Mesendoderm (in vitro differentiated cells): ENCODE results near the gene MYOM3.

Experiments
- DNase-seq: peaks from one replicate; pipeline ENCODE4 v3.0.0; 2013
- H2AK5ac ChIP-seq: 2 replicates; pipeline ENCODE4 v1.6.1; 2013; ENCODE audit warnings: low read length, inconsistent platforms
- H2BK120ac ChIP-seq: 2 replicates; pipeline ENCODE4 v1.6.1; 2013; ENCODE audit warnings: low read depth, mild to moderate bottlenecking, low read length, moderate library complexity, mixed read lengths
- H2BK15ac ChIP-seq: replicated peaks from 2 replicates; pipeline ENCODE4 v1.6.1; 2013; ENCODE audit warnings: low read depth, mild to moderate bottlenecking, moderate library complexity
- H2BK5ac ChIP-seq: 2 replicates; pipeline ENCODE4 v1.6.1; 2013; ENCODE audit warnings: low read length, inconsistent platforms
- H3K18ac ChIP-seq: 2 replicates; pipeline ENCODE4 v1.6.1; 2013; ENCODE audit warnings: mild to moderate bottlenecking, low read length, mixed read lengths
- H3K23ac ChIP-seq: one replicate; pipeline ENCODE4 v1.6.1; 2013; ENCODE audit warnings: low read length
- H3K27ac ChIP-seq: 2 replicates; pipeline ENCODE4 v1.5.1; 2013; ENCODE audit warnings: low read depth, mild to moderate bottlenecking, inconsistent platforms, low read length, moderate library complexity
- H3K27me3 ChIP-seq: 2 replicates; pipeline ENCODE4 v1.6.1; 2013; ENCODE audit warnings: low read length, control low read depth, mild to moderate bottlenecking, inconsistent platforms; ENCODE audit not compliant: insufficient read depth, poor library complexity
- H3K36me3 ChIP-seq: 2 replicates; pipeline ENCODE4 v1.6.1; 2013; ENCODE audit warnings: low read length, inconsistent platforms; ENCODE audit not compliant: control insufficient read depth, insufficient read depth
- H3K4ac ChIP-seq: one replicate; pipeline ENCODE4 v1.6.1; 2013; ENCODE audit warnings: low read depth, mild to moderate bottlenecking, low read length, moderate library complexity
- H3K4me1 ChIP-seq: 2 replicates; pipeline ENCODE4 v1.6.1; 2013; ENCODE audit warnings: low read depth, low read length, inconsistent platforms; ENCODE audit not compliant: control insufficient read depth
- H3K4me2 ChIP-seq: 2 replicates; pipeline ENCODE4 v1.6.1; 2013; ENCODE audit warnings: low read length
- H3K4me3 ChIP-seq: 2 replicates; pipeline ENCODE4 v1.5.1; 2013; ENCODE audit warnings: mild to moderate bottlenecking, low read length
- H3K56ac ChIP-seq: one replicate; pipeline ENCODE4 v1.6.1; 2013; ENCODE audit warnings: low read length
- H3K79me1 ChIP-seq: 2 replicates; pipeline ENCODE4 v1.6.1; 2013; ENCODE audit warnings: low read length, inconsistent platforms
- H3K79me2 ChIP-seq: 2 replicates; pipeline ENCODE4 v1.6.1; 2013; ENCODE audit warnings: mild to moderate bottlenecking, low read length; ENCODE audit not compliant: control insufficient read depth, insufficient read depth
- H3K9ac ChIP-seq: 2 replicates; pipeline ENCODE4 v1.6.1; 2013; ENCODE audit warnings: low read length, inconsistent platforms
- H4K5ac ChIP-seq: one replicate; pipeline ENCODE4 v1.6.1; 2013; ENCODE audit warnings: low read length
- H4K8ac ChIP-seq: one replicate; pipeline ENCODE4 v1.6.1; 2013; ENCODE audit warnings: low read depth, mild to moderate bottlenecking, control low read depth, low read length, moderate library complexity
- WGBS: extraction: QIAGEN DNeasy Blood & Tissue Kit; methylation state at CpG from one replicate; pipeline ENCODE4 v1.1.7; 2013; ENCODE audit warnings: low lambda C conversion rate, missing lambda C conversion rate; ENCODE audit not compliant: insufficient coverage; ENCODE audit errors: extremely low coverage; 5-methylcytosine and 5-hydroxymethylcytosine counted together

The MYOM3 gene

DNA sequence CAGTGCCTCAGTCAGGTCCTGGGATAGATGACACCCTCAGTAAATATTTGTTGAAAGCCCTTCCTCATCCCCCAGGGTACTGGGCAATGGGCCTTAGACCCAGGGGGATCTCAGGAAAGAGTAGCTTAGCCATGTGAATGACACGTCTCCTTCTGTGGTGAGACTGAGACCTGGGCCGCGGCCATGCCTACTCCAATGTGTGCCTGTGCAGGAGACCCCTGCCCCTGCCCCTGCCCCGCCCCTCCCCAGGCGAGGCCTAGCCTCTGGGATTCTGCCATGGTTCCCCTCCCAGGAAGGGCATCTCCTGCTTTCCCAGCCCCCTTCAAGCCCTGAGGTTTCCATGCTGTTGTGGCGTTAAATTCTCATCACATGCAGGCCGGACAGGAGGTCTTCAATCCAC is 7.1 kb downstream of the MYOM3 start:
- H3K9ac ChIP-seq, result no peak overlapping the region
- H2BK5ac ChIP-seq, result no peak overlapping the region
- no peaks in the 10 kb centered on the region for H3K79me2 ChIP-seq
- no peak overlapping the region for H4K5ac ChIP-seq
- no peaks in the 10 kb centered on the region for H3K36me3 ChIP-seq
- H3K27ac ChIP-seq, result no peak overlapping the region
- DNase-seq, result no peak
- H3K23ac ChIP-seq, result no peak overlapping the region
- no peak overlapping the region for H3K18ac ChIP-seq
- no peak overlapping the region for H2BK120ac ChIP-seq
- H3K4me1 ChIP-seq, result no peaks in the 10 kb centered on the region
- H3K4me3 ChIP-seq, result no peak overlapping the region
- H2BK15ac ChIP-seq, result no peak overlapping the region
- WGBS, result no CpG with 5 or more reads among the region's 7 CpGs
- no peak overlapping the region for H4K8ac ChIP-seq
- no peaks in the 10 kb centered on the region for H3K79me1 ChIP-seq
- no peak overlapping the region for H2AK5ac ChIP-seq
- H3K56ac ChIP-seq, result no peak overlapping the region
- no peak overlapping the region for H3K4me2 ChIP-seq
- H3K27me3 ChIP-seq, result no peaks in the 10 kb centered on the region
- H3K4ac ChIP-seq, result no peak overlapping the region

DNA sequence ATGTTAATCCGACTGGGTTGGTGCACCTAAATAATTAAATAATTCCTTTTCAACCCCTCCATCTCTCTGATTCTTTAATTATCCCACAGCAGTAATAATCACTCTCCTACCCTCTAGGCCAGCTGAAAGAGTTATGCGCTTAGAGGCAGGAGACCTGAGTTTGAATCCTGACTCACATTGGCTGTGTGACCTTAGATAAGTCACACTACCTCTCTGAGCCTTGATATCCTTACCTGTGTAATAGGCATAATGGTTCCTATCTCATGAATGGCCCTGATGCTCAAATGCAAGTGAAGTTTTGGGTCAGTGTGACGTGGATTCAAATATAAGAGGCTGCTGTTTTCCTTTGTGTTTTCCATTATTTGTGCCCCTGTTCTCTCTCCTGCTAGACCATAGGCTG is 8.1 kb downstream of the MYOM3 start:
- Histone ChIP-seq H3K4me3 (no peak overlapping the region), H4K5ac (no peak overlapping the region), H2BK5ac (no peak overlapping the region), H4K8ac (no peak overlapping the region), H2BK120ac (no peak overlapping the region), H3K36me3 (no peaks in the 10 kb centered on the region), H3K23ac (no peak overlapping the region), H2AK5ac (no peak overlapping the region), H3K4ac (no peak overlapping the region), H2BK15ac (no peak overlapping the region), H3K4me1 (no peaks in the 10 kb centered on the region), H3K27me3 (no peaks in the 10 kb centered on the region), H3K56ac (no peak overlapping the region), H3K79me2 (no peaks in the 10 kb centered on the region), H3K18ac (no peak overlapping the region), H3K4me2 (no peak overlapping the region), H3K27ac (no peak overlapping the region), H3K79me1 (no peaks in the 10 kb centered on the region), H3K9ac (no peak overlapping the region)
- WGBS, result no CpG with 5 or more reads among the region's 3 CpGs
- DNase-seq, result no peak

DNA sequence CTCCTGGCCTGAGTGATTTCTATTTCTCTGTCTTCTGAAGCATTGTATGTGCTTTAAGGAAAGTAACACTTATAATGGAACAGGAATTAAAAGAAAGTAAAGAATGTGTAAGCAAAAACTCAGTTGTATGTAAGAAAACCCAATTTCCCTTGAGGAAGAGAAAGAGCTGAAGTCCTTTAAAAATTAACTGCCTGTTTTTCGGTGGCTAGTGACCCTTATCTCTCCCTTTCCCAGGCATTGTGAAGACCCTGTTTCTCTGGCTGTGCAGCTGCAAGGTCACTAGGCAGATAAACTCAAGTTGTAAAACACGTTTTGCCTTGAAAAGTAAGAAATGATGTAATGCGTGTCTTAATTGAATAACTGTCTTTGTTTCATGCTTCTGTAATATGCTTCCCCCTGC is 8.5 kb downstream of the MYOM3 start:
- WGBS, result no CpG with 5 or more reads among the region's 3 CpGs
- Histone ChIP-seq H3K18ac (no peak overlapping the region), H3K23ac (no peak overlapping the region), H3K79me2 (no peaks in the 10 kb centered on the region), H2BK120ac (no peak overlapping the region), H4K8ac (no peak overlapping the region), H3K56ac (no peak overlapping the region), H2BK5ac (no peak overlapping the region), H3K4ac (no peak overlapping the region), H3K27ac (no peak overlapping the region), H4K5ac (no peak overlapping the region), H3K36me3 (no peaks in the 10 kb centered on the region), H3K4me1 (no peaks in the 10 kb centered on the region), H2BK15ac (no peak overlapping the region), H3K4me2 (no peak overlapping the region), H3K27me3 (no peaks in the 10 kb centered on the region), H3K79me1 (no peaks in the 10 kb centered on the region), H3K4me3 (no peak overlapping the region), H2AK5ac (no peak overlapping the region), H3K9ac (no peak overlapping the region)
- DNase-seq, result no peak

DNA sequence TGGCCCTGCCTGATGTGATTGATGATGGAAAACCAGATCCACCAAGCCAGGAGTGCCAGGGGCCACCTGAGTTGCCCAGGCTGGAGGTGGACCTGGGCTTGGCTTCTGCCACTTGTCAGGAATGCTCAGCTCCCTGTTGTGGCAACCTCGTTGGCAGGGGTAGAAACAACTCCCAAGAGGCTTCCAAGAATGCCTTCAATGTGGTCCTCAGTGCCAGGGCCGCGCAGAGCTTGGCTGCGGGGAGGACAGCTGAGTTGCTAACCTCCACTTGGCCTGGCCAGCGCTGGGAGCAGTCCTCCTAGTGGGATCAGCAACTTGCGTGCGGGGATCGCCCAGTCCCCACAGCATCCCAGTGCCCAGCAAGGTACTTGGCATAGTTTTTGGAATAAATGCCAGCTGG is 9.0 kb downstream of the MYOM3 start:
- Histone ChIP-seq H3K4me2 (no peak overlapping the region), H3K4ac (no peak overlapping the region), H3K27me3 (no peaks in the 10 kb centered on the region), H3K36me3 (no peaks in the 10 kb centered on the region), H3K27ac (no peak overlapping the region), H2BK120ac (no peak overlapping the region), H2BK5ac (no peak overlapping the region), H4K5ac (no peak overlapping the region), H2AK5ac (no peak overlapping the region), H3K18ac (no peak overlapping the region), H3K23ac (no peak overlapping the region), H2BK15ac (no peak overlapping the region), H3K56ac (no peak overlapping the region), H3K79me2 (no peaks in the 10 kb centered on the region), H3K4me3 (no peak overlapping the region), H4K8ac (no peak overlapping the region), H3K9ac (no peak overlapping the region), H3K4me1 (no peaks in the 10 kb centered on the region), H3K79me1 (no peaks in the 10 kb centered on the region)
- no CpG with 5 or more reads among the region's 8 CpGs for WGBS
- no peak for DNase-seq

DNA sequence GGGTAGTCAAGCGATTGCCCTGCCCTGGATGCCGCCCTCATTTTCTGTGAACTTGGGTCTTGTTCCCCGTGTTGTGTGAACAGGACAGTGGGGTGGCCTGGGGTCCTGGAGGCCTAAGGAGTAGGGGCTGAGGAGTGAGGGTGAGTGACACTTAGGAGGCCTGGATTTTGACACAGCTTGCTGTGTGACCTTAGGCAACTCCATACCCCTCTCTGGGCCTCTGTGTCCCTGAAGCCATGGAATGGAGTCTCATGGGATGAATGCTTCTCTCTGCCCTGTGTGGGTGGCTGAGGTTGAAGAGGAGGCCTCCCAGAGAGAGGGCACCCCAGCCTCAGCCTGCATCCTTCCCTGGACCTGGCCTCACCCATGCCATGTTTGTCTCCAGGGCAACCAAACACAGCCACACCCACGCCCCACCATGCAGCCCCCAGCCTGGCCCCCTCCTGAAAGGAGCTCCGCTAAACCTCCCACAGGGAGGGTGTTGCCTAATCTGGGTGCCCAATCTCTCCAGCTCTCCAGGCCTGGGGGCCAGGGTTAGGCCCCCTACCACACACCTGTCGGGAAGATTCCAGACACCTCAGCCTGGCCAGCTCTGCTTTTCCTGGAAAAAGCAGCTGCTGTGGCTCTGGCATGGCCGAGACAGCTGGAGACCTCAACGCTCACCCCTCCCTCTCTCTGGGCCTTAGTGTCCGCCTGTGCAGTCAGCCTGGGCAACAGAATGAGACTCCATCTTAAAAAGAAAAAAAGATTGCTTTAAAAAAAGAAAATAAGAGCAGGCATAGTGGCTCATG is 9.9 kb downstream of the MYOM3 start:
- Histone ChIP-seq H2BK5ac (no peak overlapping the region), H4K5ac (no peak overlapping the region), H3K23ac (no peak overlapping the region), H3K4ac (no peak overlapping the region), H3K56ac (no peak overlapping the region), H2BK15ac (no peak overlapping the region), H3K4me1 (no peaks in the 10 kb centered on the region), H4K8ac (no peak overlapping the region), H3K27me3 (no peaks in the 10 kb centered on the region), H3K79me1 (no peaks in the 10 kb centered on the region), H3K4me2 (no peak overlapping the region), H3K79me2 (no peaks in the 10 kb centered on the region), H3K18ac (no peak overlapping the region), H3K27ac (no peak overlapping the region), H2BK120ac (no peak overlapping the region), H2AK5ac (no peak overlapping the region), H3K9ac (no peak overlapping the region), H3K4me3 (no peak overlapping the region), H3K36me3 (no peaks in the 10 kb centered on the region)
- WGBS, result no CpG with 5 or more reads among the region's 9 CpGs
- DNase-seq, result no peak
